WTC11 (cell line): ENCODE measurements around the gene CSNK2A2. TPM values are rescaled to one million over a fixed set of nuclear protein-coding genes. Genes with fewer than 3 reads are reported as not detected.
A peak's percentile ranks its signal among the peaks of the same experiment; 100 is the strongest.

Experiments used
- ATAC-seq: fragments of 200-7000 bp; cut with Tn5 transposase; 2 replicates; pipeline ENCODE4 v1.10.0; 2021; ENCODE audit warnings: mild to moderate bottlenecking, moderate library complexity
- CTCF ChIA-PET: fragments of 300-600 bp; sonication (Branson Sonifier 250); formaldehyde crosslinking; loops from one replicate; lab custom pipeline; 2021; ENCODE audit warnings: antibody characterized with exemption; lab: Charles Lee
- POLR2A ChIA-PET: fragments of 350-600 bp; sonication (Branson Sonifier 250); formaldehyde crosslinking; loops from one replicate; lab custom pipeline; 2021; ENCODE audit warnings: antibody characterized with exemption; lab: Charles Lee
- DNase-seq: peaks from one replicate; pipeline ENCODE4 v3.0.0; 2021; ENCODE audit warnings: low spot score
- H3K27ac Mint-ChIP-seq: 2 replicates; pipeline ENCODE4 v1.8.0; 2021; ENCODE audit warnings: mixed read lengths
- H3K27me3 Mint-ChIP-seq: 2 replicates; pipeline ENCODE4 v1.8.0; 2021; ENCODE audit warnings: low read depth, mild to moderate bottlenecking, moderate library complexity, mixed read lengths
- H3K36me3 Mint-ChIP-seq: 2 replicates; pipeline ENCODE4 v1.8.0; 2021; ENCODE audit warnings: mixed read lengths
- H3K4me1 Mint-ChIP-seq: 2 replicates; pipeline ENCODE4 v1.8.0; 2022; ENCODE audit warnings: mixed read lengths
- H3K4me3 Mint-ChIP-seq: 2 replicates; pipeline ENCODE4 v1.8.0; 2021; ENCODE audit warnings: mild to moderate bottlenecking, moderate library complexity, mixed read lengths
- H3K9me3 Mint-ChIP-seq: 2 replicates; pipeline ENCODE4 v1.8.0; 2021; ENCODE audit warnings: mixed read lengths
- CDX4 ChIP-seq: fragments of 250-450 bp; sonication (Bioruptor Pico); IDR thresholded peaks from 2 replicates; pipeline ENCODE4 v1.9.0; 2021; ENCODE audit warnings: moderate library complexity, mild to moderate bottlenecking, inconsistent platforms, borderline replicate concordance
- CREM ChIP-seq: sonication (generic); formaldehyde crosslinking; IDR thresholded peaks from 2 replicates; pipeline ENCODE4 v1.8.1; 2022; ENCODE audit warnings: mild to moderate bottlenecking, missing genetic modification reagents, moderate library complexity
- E2F5 ChIP-seq: sonication (generic); formaldehyde crosslinking; IDR thresholded peaks from 2 replicates; pipeline ENCODE4 v1.8.1; 2022; ENCODE audit warnings: mild to moderate bottlenecking, moderate library complexity, missing genetic modification reagents
- FOXK1 ChIP-seq: sonication (generic); formaldehyde crosslinking; IDR thresholded peaks from 2 replicates; pipeline ENCODE4 v1.8.0; 2022; ENCODE audit warnings: mild to moderate bottlenecking, moderate library complexity, missing genetic modification reagents
- GABPB1 ChIP-seq: sonication (generic); formaldehyde crosslinking; IDR thresholded peaks from 2 replicates; pipeline ENCODE4 v1.8.1; 2023; ENCODE audit warnings: mild to moderate bottlenecking, missing genetic modification reagents
- HMGA2 ChIP-seq: fragments of 250-450 bp; sonication (Bioruptor Pico); IDR thresholded peaks from 2 replicates; pipeline ENCODE4 v1.4.0; 2021; ENCODE audit warnings: mild to moderate bottlenecking, moderate library complexity
- HMGXB4 ChIP-seq: sonication (generic); formaldehyde crosslinking; IDR thresholded peaks from 2 replicates; pipeline ENCODE4 v1.8.1; 2023; ENCODE audit warnings: mild to moderate bottlenecking, moderate library complexity, missing genetic modification reagents
- KAT7 ChIP-seq: sonication (generic); formaldehyde crosslinking; IDR thresholded peaks from 2 replicates; pipeline ENCODE4 v1.8.1; 2023; ENCODE audit warnings: missing genetic modification reagents, mild to moderate bottlenecking, borderline replicate concordance
- MLX ChIP-seq: sonication (generic); formaldehyde crosslinking; IDR thresholded peaks from 2 replicates; pipeline ENCODE4 v1.8.1; 2023; ENCODE audit warnings: mild to moderate bottlenecking, missing genetic modification reagents, moderate library complexity
- MXD4 ChIP-seq: fragments of 250-450 bp; sonication (Bioruptor Pico); IDR thresholded peaks from 2 replicates; pipeline ENCODE4 v1.8.0; 2021; ENCODE audit warnings: mild to moderate bottlenecking, moderate library complexity, borderline replicate concordance
- MYBL2 ChIP-seq: sonication (generic); formaldehyde crosslinking; IDR thresholded peaks from 2 replicates; pipeline ENCODE4 v1.8.1; 2023; ENCODE audit warnings: mild to moderate bottlenecking, moderate library complexity, missing genetic modification reagents
- NFYB ChIP-seq: sonication (generic); formaldehyde crosslinking; conservative IDR thresholded peaks from 2 replicates; pipeline ENCODE4 v1.8.0; 2022; ENCODE audit warnings: low read depth, missing genetic modification reagents
- NR2C2 ChIP-seq: sonication (generic); formaldehyde crosslinking; IDR thresholded peaks from 2 replicates; pipeline ENCODE4 v1.8.0; 2022; ENCODE audit warnings: mild to moderate bottlenecking, missing genetic modification reagents
- NR3C1 ChIP-seq: sonication (generic); formaldehyde crosslinking; conservative IDR thresholded peaks from 2 replicates; pipeline ENCODE4 v1.8.1; 2023; ENCODE audit warnings: low read depth, mild to moderate bottlenecking, missing genetic modification reagents
- PRDM15 ChIP-seq: sonication (generic); formaldehyde crosslinking; IDR thresholded peaks from 2 replicates; pipeline ENCODE4 v1.8.0; 2022; ENCODE audit warnings: missing genetic modification reagents
- PREB ChIP-seq: sonication (generic); formaldehyde crosslinking; IDR thresholded peaks from 2 replicates; pipeline ENCODE4 v1.8.1; 2022; ENCODE audit warnings: mild to moderate bottlenecking, missing genetic modification reagents, moderate library complexity, borderline replicate concordance
- RELA ChIP-seq: sonication (generic); formaldehyde crosslinking; IDR thresholded peaks from 2 replicates; pipeline ENCODE4 v1.8.1; 2022; ENCODE audit warnings: missing genetic modification reagents, mild to moderate bottlenecking, borderline replicate concordance
- SMAD4 ChIP-seq: sonication (generic); formaldehyde crosslinking; IDR thresholded peaks from 2 replicates; pipeline ENCODE4 v1.8.0; 2022; ENCODE audit warnings: mild to moderate bottlenecking, missing genetic modification reagents
- ZMAT4 ChIP-seq: fragments of 250-450 bp; sonication (Bioruptor Pico); IDR thresholded peaks from 2 replicates; pipeline ENCODE4 v1.9.0; 2021; ENCODE audit warnings: mild to moderate bottlenecking
- ZNF263 ChIP-seq: sonication (generic); formaldehyde crosslinking; IDR thresholded peaks from 2 replicates; pipeline ENCODE4 v1.8.1; 2022; ENCODE audit warnings: low read depth, mild to moderate bottlenecking, moderate library complexity, missing genetic modification reagents
- total RNA-seq: library from RNA; stranded (reverse); gene quantifications from 3 replicates; pipeline ENCODE4 v1.2.3, GENCODE V29; 2021

CSNK2A2 gene
- total RNA-seq, 1 experiment from 2014 or later, result 114 TPM

- no peak overlapping the region for H3K27ac Mint-ChIP-seq
- POLR2A ChIA-PET, result no interaction called here
- no peak for TF ChIP-seq CDX4
- TF ChIP-seq E2F5 (CRISPR knock-in tag), result no peak
- no peak for TF ChIP-seq KAT7 (CRISPR knock-in tag)
- no peak for TF ChIP-seq MLX (CRISPR knock-in tag)
- TF ChIP-seq RELA (CRISPR knock-in tag), result no peak
- no peak for TF ChIP-seq NR2C2 (CRISPR knock-in tag)
- H3K9me3 Mint-ChIP-seq, result no peaks in the 10 kb centered on the region
- CTCF ChIA-PET, result interaction anchor here (0.6 kb wide), 1 partner anchor 131 kb away, joined by 3 read pairs; no protein-coding TSS in a partner anchor
- DNase-seq (no peak), ATAC-seq (peak; percentile 71)
- no peaks in the 10 kb centered on the region for H3K36me3 Mint-ChIP-seq
- peaks cover 18% of the 10 kb centered on the region for H3K4me1 Mint-ChIP-seq
- H3K27me3 Mint-ChIP-seq, result peaks cover 7% of the 10 kb centered on the region
- no peak overlapping the region for H3K4me3 Mint-ChIP-seq
These were observed 7.5 kb upstream of the CSNK2A2 start for GRCh38 chr16:58205276-58206036.

GRCh38 chr16:58201163-58201562, 3.3 kb upstream of the CSNK2A2 start:
- POLR2A ChIA-PET, result no interaction called here
- CTCF ChIA-PET, result no interaction called here
- H3K4me1 Mint-ChIP-seq, result peaks cover 33% of the 10 kb centered on the region
- H3K9me3 Mint-ChIP-seq, result no peaks in the 10 kb centered on the region
- peaks cover 20% of the 10 kb centered on the region for H3K27me3 Mint-ChIP-seq
- peaks cover 6% of the 10 kb centered on the region for H3K36me3 Mint-ChIP-seq
- no peak overlapping the region for H3K27ac Mint-ChIP-seq
- peak; percentile 17; the same call in 1 of the 2 replicates for ATAC-seq
- no peak overlapping the region for H3K4me3 Mint-ChIP-seq
- DNase-seq, result peak; percentile 26
- TF ChIP-seq SMAD4 (CRISPR knock-in tag) (no peak), ZNF263 (no peak), GABPB1 (no peak), MYBL2 (CRISPR knock-in tag) (no peak), HMGXB4 (no peak), KAT7 (CRISPR knock-in tag) (no peak), PRDM15 (CRISPR knock-in tag) (no peak), NR3C1 (CRISPR knock-in tag) (no peak), ZMAT4 (CRISPR knock-in tag) (no peak), NFYB (CRISPR knock-in tag) (no peak), HMGA2 (no peak), MXD4 (no peak), MLX (CRISPR knock-in tag) (no peak), FOXK1 (CRISPR knock-in tag) (no peak), PREB (CRISPR knock-in tag) (no peak), CREM (no peak)
